GM12878 (cell line): ENCODE measurements around the gene IFI27L2.

Source experiments
- ATF3 ChIP-seq: IDR thresholded peaks from 2 replicates; pipeline ENCODE4 v1.6.1; 2011; ENCODE audit warnings: low read depth, mild to moderate bottlenecking, low read length, moderate library complexity, borderline replicate concordance; ENCODE audit errors: extremely low read depth
- BRCA1 ChIP-seq: IDR thresholded peaks from 2 replicates; pipeline ENCODE4 v1.6.1; 2011; ENCODE audit warnings: low read depth, low read length, improper control_type of control experiment
- CBX5 ChIP-seq: sonication (generic); IDR thresholded peaks from 2 replicates; pipeline ENCODE4 v1.6.1; 2016; ENCODE audit warnings: low read depth, moderate library complexity, mild to moderate bottlenecking, inconsistent platforms
- HDAC6 ChIP-seq: fragments of 200-600 bp; sonication (generic); IDR thresholded peaks from one replicate; pipeline ENCODE4 v1.8.0; 2017; ENCODE audit warnings: antibody characterized with exemption; ENCODE audit not compliant: unreplicated experiment
- MYB ChIP-seq: fragments of 150-350 bp; IDR thresholded peaks from 2 replicates; pipeline ENCODE4 v1.6.1; 2014; ENCODE audit warnings: mild to moderate bottlenecking, low read depth, low read length, borderline replicate concordance
- NFYB ChIP-seq: IDR thresholded peaks from 2 replicates; pipeline ENCODE4 v1.6.1; 2011; ENCODE audit warnings: low read depth, mild to moderate bottlenecking, low read length, improper control_type of control experiment, moderate library complexity; ENCODE audit not compliant: insufficient read depth
- POLR2A ChIP-seq: IDR thresholded peaks from 2 replicates; pipeline ENCODE4 v1.6.1; 2011; ENCODE audit warnings: low read depth, mild to moderate bottlenecking, low read length
- RFX5 ChIP-seq: IDR thresholded peaks from 2 replicates; pipeline ENCODE4 v1.6.1; 2011; ENCODE audit warnings: low read depth, low read length, improper control_type of control experiment
- ZNF24 ChIP-seq: fragments of 450-650 bp; IDR thresholded peaks from 2 replicates; pipeline ENCODE4 v1.6.1; 2017; ENCODE audit warnings: antibody characterized with exemption, mild to moderate bottlenecking
- TF ChIP-seq, protein P1 (sequence below), 3 experiments: IDR thresholded peaks in 2 of 3; conservative IDR thresholded peaks in 1 of 3; 2 replicates each; pipeline ENCODE4 v1.5.1; 2011; ENCODE audit warnings: low read depth in 3 of 3, low read length in 3 of 3, mild to moderate bottlenecking in 3 of 3, control low read depth in 2 of 3, moderate library complexity in 2 of 3, inconsistent platforms in 1 of 3, mixed read lengths in 1 of 3; ENCODE audit not compliant: control insufficient read depth in 2 of 3, insufficient read depth in 1 of 3; ENCODE audit errors: extremely low read depth in 1 of 3
- TF ChIP-seq, protein P2 (sequence below): fragments of 450-650 bp; IDR thresholded peaks from 2 replicates; pipeline ENCODE4 v1.6.1; 2016; ENCODE audit warnings: mild to moderate bottlenecking

DNA sequence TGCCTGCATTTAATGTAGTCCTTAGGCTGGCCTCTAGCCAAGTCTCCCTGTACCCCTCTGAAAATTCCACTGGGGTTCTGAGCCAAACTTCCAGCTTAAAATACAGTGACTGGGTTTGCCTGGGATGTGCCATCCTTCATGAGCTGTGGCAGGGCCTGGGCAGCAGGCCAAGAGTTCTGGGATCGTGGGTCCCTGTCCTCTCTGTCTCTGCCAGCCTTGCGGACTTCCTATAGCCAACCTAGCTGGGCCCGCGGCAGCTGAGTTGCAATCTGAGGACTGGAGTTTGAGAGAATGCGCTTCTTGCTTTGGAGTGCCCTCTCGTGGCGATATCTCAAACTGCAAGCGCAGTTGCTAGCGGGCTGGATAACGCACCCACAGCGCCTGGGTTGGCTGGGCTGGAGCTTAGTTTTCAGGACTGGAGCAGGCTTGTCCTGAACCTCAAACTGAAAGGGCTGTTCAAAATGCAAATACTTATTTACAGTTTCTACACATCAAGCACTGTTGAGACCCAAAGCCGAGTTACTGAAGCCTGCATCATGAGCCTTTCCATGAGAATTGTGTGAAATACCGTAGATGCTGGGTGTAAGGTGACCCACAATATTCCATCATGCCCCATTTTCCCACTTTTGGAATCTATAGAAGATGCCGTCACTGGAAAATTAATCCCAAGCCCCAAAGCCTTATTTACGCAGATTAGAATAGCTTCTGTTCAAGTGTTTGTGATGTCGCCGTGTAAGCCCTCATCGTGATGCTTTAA lies 7.3 kb upstream of the IFI27L2 start:
- TF ChIP-seq POLR2A = no peak
- TF ChIP-seq CBX5 = no peak
- TF ChIP-seq ZNF24 = no peak
- TF ChIP-seq, protein P1, sequence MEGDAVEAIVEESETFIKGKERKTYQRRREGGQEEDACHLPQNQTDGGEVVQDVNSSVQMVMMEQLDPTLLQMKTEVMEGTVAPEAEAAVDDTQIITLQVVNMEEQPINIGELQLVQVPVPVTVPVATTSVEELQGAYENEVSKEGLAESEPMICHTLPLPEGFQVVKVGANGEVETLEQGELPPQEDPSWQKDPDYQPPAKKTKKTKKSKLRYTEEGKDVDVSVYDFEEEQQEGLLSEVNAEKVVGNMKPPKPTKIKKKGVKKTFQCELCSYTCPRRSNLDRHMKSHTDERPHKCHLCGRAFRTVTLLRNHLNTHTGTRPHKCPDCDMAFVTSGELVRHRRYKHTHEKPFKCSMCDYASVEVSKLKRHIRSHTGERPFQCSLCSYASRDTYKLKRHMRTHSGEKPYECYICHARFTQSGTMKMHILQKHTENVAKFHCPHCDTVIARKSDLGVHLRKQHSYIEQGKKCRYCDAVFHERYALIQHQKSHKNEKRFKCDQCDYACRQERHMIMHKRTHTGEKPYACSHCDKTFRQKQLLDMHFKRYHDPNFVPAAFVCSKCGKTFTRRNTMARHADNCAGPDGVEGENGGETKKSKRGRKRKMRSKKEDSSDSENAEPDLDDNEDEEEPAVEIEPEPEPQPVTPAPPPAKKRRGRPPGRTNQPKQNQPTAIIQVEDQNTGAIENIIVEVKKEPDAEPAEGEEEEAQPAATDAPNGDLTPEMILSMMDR (IDR thresholded peaks at IDR 0.05 in 2 of 3, conservative IDR thresholded peaks at IDR 0.05 in 1 of 3; ENCODE audit: control insufficient read depth in 2 of 3, extremely low read depth in 1 of 3, insufficient read depth in 1 of 3, low read depth in 3 of 3, low read length in 3 of 3) = peak; percentile 96 to 99 (median 98)
- TF ChIP-seq, protein P2, sequence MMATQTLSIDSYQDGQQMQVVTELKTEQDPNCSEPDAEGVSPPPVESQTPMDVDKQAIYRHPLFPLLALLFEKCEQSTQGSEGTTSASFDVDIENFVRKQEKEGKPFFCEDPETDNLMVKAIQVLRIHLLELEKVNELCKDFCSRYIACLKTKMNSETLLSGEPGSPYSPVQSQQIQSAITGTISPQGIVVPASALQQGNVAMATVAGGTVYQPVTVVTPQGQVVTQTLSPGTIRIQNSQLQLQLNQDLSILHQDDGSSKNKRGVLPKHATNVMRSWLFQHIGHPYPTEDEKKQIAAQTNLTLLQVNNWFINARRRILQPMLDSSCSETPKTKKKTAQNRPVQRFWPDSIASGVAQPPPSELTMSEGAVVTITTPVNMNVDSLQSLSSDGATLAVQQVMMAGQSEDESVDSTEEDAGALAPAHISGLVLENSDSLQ = no peak
- no peak for TF ChIP-seq BRCA1
- TF ChIP-seq RFX5 = 0 out of 2 replicates have a peak, but pooled peaks have one; percentile 19
- no peak for TF ChIP-seq HDAC6
- no peak for TF ChIP-seq ATF3
- TF ChIP-seq MYB = no peak
- TF ChIP-seq NFYB = no peak
